Measurements from ENCODE around the gene THADA. TPM values are rescaled to one million over a fixed set of nuclear protein-coding genes. Genes with fewer than 3 reads are reported as not detected.

Gene THADA
- total RNA-seq, 1 donor from 2014 or later, result 40.4 TPM

Other genes starting within 250 kb of the THADA start
- gene PLEKHH2, start 41.2 kb upstream of the THADA start, total RNA-seq, result 0.05 and 0.10 TPM in 2 replicates
- gene C1GALT1C1L, start 80.4 kb upstream of the THADA start, total RNA-seq, result 0.17 TPM in 1 of 2 replicates, not detected in the other
- gene DYNC2LI1, start 178.0 kb upstream of the THADA start, total RNA-seq, result 3.6 and 4.0 TPM in 2 replicates
- gene ABCG5, start 242.8 kb upstream of the THADA start, total RNA-seq, result not detected in 2 replicates
- not detected in 2 replicates for gene ABCG8, start 242.9 kb upstream of the THADA start, total RNA-seq